SHP77 treated with DMSO at 0.1 percent for 48 hours (cell line): ENCODE measurements around the gene HECTD2.
"Not testable (repeated sequence)": the region's sequence is repeated elsewhere in the genome, so short reads cannot be mapped to it uniquely, and the experiment has no call there.

ENCODE experiments used
- DNase-seq: peaks from one replicate; lab custom pipeline; 2025; lab: John Stamatoyannopoulos, UW

Gene HECTD2

DNA sequence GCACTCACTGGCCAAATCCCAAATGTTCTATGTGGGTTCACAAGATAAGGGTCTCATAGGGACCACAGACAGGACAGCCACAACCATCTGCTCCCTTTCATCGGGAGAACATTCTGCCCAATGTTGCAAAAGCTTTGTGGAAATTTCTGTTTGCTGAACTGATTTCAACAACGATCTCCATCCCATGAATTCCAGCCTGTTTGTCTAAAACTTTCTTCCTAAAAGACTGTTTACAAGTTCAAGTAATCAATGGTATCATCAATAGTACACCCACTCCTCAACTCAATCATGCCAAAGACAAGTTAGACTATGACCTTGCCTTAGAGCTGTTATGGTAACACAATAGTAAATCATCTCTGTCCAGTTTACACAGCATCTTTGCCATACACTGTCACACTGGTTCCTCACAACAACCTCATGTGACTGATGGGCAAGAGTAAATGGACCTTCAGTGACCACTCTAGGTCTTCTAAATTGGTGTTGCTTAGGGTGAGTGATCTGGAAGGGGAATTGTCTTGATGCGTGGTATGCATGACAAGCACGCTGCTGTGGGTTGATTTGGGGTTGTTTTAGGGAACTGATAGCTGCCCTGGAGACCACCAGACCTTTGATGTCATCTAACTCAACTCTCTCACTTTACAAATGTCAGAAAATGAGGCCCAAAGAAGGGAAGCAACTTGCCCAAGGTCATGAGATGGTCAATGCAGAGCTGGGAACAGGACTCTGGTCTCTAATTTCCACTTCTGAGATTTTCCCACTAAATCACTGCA, 127.7 kb downstream of the HECTD2 start:
- DNase-seq, result no peak

GRCh38 chr10:91539930-91540329, 129.8 kb downstream of the HECTD2 start:
- DNase-seq, result no peak

DNA sequence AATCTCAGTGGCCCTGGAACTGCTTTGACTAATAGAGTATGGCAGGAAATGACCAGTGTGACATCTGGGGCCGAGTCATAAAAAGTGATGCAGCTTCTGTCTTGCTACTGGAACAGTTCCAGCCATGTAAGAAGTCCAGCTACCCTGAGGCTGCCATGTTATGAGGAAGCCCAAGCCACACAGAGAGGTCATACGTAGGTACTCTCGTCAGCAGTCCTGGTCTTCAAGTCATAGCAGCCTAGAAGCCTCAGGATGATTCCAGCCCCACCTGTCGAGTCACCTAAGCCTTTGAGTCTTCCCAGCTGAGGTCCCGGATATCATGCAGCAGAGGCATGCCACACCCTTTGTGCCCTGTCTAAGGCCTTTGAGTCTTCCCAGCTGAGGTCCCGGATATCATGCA, 130.6 kb downstream of the HECTD2 start:
- DNase-seq, result no peak

DNA sequence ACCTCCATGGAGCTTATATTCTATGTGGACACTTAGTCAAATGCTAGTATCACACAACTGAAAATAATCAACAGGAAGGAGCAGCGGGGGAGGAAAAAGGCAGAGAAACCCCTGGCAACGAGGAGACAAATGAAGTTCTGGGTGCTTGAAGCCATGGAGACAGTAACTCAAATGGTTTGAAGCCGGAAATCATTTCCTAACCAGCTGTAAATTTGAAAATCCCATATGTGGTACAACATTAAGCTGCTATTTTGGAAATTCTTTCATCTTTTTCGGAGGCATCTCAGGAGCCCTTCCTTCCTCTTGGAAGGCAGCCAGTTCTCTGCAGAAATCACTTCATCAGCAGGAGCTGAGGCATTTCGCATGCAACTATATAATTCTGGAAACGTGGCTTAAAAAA, 131.3 kb downstream of the HECTD2 start:
- no peak for DNase-seq

GRCh38 chr10:91545384-91545783, 135.2 kb downstream of the HECTD2 start:
- DNase-seq, result no peak

DNA sequence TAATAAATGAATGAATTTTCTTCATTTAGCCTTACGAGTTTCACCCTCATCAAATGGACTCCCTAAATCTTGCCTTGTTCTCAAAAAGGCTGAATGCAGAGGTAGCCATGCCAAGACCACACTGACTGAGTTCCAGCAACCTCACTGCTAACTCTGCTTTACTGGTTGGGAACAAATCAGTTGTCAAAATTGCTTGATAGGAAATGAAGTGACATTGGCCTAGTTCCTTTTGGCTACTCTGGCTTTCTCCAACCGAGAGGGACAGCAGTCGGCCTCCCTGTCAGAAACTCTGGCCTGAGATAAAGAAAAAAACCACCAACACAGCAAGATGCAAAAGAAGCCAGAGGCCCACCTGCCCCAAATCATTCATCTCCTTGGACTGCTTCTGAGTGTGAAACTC, 135.7 kb downstream of the HECTD2 start:
- DNase-seq, result no peak

GRCh38 chr10:91549262-91549661, 139.1 kb downstream of the HECTD2 start:
- DNase-seq, result no peak

DNA sequence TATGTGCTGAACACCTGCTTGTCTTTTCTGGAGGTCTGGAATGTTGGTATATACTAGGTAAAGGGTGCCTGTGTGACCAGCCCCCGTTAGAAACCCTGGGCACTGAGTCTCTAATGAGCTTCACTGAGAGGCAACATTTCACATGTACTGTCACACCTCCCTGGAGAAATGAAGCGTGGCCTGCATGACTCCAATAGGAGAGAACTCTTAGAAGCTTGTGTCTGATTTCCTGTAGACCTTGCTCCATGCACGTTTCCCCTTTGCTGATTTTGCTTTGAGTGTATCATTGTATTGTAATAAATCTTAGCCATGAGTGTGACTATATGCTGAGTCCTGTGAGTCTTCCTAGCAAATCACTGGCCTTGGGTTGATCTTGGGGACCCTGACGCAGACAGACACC, 139.9 kb downstream of the HECTD2 start:
- no peak for DNase-seq

- peak; percentile 19 for DNase-seq
Measured at GRCh38 chr10:91551856-91552255, 141.7 kb downstream of the HECTD2 start.

- DNase-seq, result peak; percentile 10
Measured at GRCh38 chr10:91552274-91553095, 142.3 kb downstream of the HECTD2 start.

DNA sequence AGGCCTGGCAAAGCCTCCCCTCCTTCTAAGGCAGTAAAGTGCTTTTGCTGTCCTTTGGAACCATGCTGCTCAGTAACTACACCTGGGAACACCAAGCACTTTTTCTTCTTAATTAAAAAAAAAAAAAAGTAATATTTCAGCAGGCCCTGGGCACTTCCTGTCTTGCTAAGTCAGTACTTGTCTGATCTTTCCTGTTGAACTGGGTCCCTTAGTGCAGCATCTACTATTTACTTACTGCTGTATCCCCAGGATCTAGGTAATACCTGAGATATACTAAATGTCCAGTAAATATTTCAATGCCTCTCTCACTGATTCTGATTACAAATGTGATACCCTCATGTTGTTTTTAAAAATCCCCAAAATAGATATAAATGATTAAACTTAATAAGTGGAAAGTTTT, 145.3 kb downstream of the HECTD2 start:
- DNase-seq, result no peak

- DNase-seq, result no peak
Measured at GRCh38 chr10:91556691-91557566, 146.8 kb downstream of the HECTD2 start.

GRCh38 chr10:91557651-91558111, 147.5 kb downstream of the HECTD2 start:
- no peak for DNase-seq

GRCh38 chr10:91558473-91558872, 148.3 kb downstream of the HECTD2 start:
- no peak for DNase-seq

DNA sequence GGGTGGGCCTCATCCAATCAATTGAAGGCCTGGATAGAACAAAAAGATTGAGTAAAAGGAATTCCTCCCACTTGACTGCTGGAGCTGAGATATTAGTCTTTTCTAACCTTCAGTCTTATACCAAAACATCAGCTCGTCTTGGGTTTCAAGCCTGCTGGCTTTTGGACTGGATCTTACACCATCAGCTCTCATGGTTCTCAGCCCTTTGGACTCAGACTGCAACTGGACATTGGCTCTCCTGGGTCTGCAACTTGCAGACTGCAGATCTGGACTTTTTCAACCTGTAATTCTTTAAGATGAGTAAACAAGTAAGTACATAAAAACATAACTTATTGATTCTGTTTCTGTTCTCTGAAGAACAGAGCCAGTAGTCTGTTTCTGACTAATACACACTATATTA, 149.0 kb downstream of the HECTD2 start:
- no peak for DNase-seq

DNA sequence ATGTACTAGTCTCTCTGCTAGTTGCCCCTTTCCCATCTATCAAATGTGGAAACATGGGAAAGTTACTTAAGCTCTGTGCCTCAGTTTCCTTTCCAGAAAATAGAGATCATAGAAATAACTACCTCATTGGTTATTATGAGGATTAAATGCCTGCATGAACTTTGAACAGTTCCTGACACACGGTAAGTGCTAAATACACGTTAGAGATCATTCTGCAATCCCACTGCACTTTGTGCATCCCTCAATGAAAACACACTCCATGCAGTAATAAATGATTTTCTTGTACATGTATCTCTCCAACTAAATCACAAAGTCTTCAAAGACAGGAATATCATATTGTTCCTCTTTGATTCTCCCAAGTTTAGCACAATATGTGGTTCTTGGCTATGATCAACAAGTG, 149.6 kb downstream of the HECTD2 start:
- DNase-seq, result no peak

GRCh38 chr10:91560827-91561226, 150.7 kb downstream of the HECTD2 start:
- DNase-seq, result not testable (repeated sequence)

DNA sequence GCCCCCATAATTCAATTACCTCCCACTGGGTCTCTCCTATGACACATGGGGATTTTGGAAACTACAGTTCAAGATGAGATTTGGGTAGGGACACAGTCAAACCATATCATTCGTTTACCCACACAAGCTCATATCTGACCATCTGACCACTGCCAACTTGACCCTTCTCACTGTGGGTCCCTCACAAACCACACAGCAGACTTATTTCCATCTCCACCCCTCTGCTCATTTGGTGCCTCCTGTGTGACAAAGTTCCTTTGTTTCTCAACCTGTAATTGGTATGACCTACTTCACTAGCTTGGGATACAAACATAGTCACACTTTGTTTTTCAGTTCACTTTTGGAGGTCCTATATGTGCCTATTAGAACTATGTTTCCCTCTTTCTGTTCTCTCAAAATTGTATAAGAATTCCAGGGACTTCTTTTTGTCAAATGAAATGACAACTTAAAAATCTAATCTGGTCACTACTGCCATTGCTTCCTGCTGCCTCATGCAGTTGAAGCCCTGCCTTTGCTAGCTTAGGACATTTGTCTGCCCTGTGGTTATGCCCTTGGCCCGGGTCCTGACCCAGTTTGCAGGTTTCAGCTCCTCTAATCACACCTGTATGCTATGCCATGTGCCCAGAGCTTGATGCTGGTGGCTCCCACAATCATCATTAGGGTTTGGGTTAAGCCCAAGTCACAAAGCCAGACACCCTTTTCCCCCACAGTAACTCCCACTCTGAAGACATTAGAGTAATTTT, 152.9 kb downstream of the HECTD2 start:
- no peak for DNase-seq

DNA sequence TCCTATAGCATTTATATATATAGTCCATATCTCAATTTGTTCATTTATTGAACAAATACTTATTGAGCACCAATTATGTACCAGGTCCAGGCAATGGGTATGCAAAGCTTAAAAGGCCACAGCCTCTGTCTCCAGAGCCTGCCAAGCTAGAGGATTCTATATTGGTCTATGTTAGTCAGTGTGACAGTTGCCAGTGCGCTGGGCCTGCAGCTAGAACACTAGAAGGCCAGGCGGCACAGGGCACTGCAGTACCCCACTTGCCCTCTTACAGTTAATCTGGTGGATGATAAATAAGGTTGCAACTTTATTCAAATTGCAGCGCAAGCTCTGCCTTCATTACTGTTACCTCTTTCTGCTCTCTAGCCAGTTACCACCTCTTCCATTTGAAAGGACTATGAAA, 153.9 kb downstream of the HECTD2 start:
- DNase-seq, result no peak
